Right lobe of liver (tissue), 4 donors: ENCODE results near the gene ITPR1.

Source experiments
- CTCF ChIP-seq, 4 donors: fragments of 200-600 bp in 3 of 4; fragments of 450-650 bp in 1 of 4; IDR thresholded peaks; one replicate each; pipeline versions ENCODE4 v1.5.1 to v1.8.0; 2016 to 2022; ENCODE audit warnings: antibody characterized with exemption in 4 of 4, mild to moderate bottlenecking in 2 of 4
- POLR2A ChIP-seq: fragments of 450-650 bp; IDR thresholded peaks from one replicate; pipeline ENCODE4 v1.6.1; 2017; ENCODE audit warnings: antibody characterized with exemption, mild to moderate bottlenecking
- donor health status: DM: no; HTN: no; CAD: no.
- donor health status: DM: no; HTN: no; CAD: no.
- donor health status: DM: no; HTN: yes; CAD: no.

GRCh38 chr3:4882548-4882947 is 389.4 kb downstream of the ITPR1 start:
- TF ChIP-seq CTCF (IDR thresholded peaks at IDR 0.05) (no peak), POLR2A (no peak)
